Measurements from ENCODE around the gene GRM8. TPM values are rescaled to one million over a fixed set of nuclear protein-coding genes. Genes with fewer than 3 reads are reported as not detected.
A peak's percentile ranks its signal among the peaks of the same experiment; 100 is the strongest.

GRM8 gene
- total and polyA plus RNA-seq, 2 donors from 2014 or later: 3.2 TPM; not detected in 1

- Histone ChIP-seq H3K36me3 (ENCODE audit: control insufficient read depth in 2 of 3, insufficient read depth in 3 of 3, low read length in 3 of 3) (no peaks in the 10 kb centered on the region), H3K9me3 (ENCODE audit: control insufficient read depth in 2 of 3, insufficient read depth in 1 of 3, low read length in 3 of 3) (no peaks in the 10 kb centered on the region), H3K27ac (ENCODE audit: low read depth in 2 of 2, low read length in 2 of 2) (no peak overlapping the region), H3K4me3 (ENCODE audit: low read length in 3 of 3) (no peak overlapping the region), H3K4me1 (ENCODE audit: control insufficient read depth in 2 of 3, insufficient read depth in 2 of 3, low read depth in 1 of 3, low read length in 3 of 3) (no peaks in the 10 kb centered on the region), H3K9ac (ENCODE audit: low read length in 3 of 3) (no peak overlapping the region), H3K27me3 (ENCODE audit: control insufficient read depth, insufficient read depth, low read length) (no peaks in the 10 kb centered on the region)
- intact Hi-C loops (cut with DNase I): no loop called here
- TF ChIP-seq CTCF (IDR thresholded peaks at IDR 0.05; ENCODE audit: borderline replicate concordance, extremely low read depth, insufficient read depth): no peak
- DNase-seq (no peak), FAIRE-seq (no peak)
Observed at GRCh38 chr7:126818393-126819196, 434.1 kb downstream of the GRM8 start.

GRCh38 chr7:126809188-126809587 is 443.6 kb downstream of the GRM8 start:
- no peaks in the 10 kb centered on the region for H3K36me3 ChIP-seq (ENCODE audit: control insufficient read depth in 2 of 3, insufficient read depth in 3 of 3, low read length in 3 of 3)
- no peaks in the 10 kb centered on the region for H3K4me1 ChIP-seq (ENCODE audit: control insufficient read depth in 2 of 3, insufficient read depth in 2 of 3, low read depth in 1 of 3, low read length in 3 of 3)
- H3K27me3 ChIP-seq (ENCODE audit: control insufficient read depth, insufficient read depth, low read length): no peaks in the 10 kb centered on the region
- no peak for FAIRE-seq
- intact Hi-C loops (cut with DNase I): no loop called here
- no peak overlapping the region for H3K4me3 ChIP-seq (ENCODE audit: low read length in 3 of 3)
- H3K9ac ChIP-seq (ENCODE audit: low read length in 3 of 3): no peak overlapping the region
- no peak overlapping the region for H3K27ac ChIP-seq (ENCODE audit: low read depth in 2 of 2, low read length in 2 of 2)
- no peak for TF ChIP-seq CTCF (IDR thresholded peaks at IDR 0.05; ENCODE audit: borderline replicate concordance, extremely low read depth, insufficient read depth)
- DNase-seq: no peak
- H3K9me3 ChIP-seq (ENCODE audit: control insufficient read depth in 2 of 3, insufficient read depth in 1 of 3, low read length in 3 of 3): peaks cover 0 to 7% (median 0%) of the 10 kb centered on the region in 3 donors

GRCh38 chr7:126806614-126807013 is 446.1 kb downstream of the GRM8 start:
- Histone ChIP-seq H3K4me1 (ENCODE audit: control insufficient read depth in 2 of 3, insufficient read depth in 2 of 3, low read depth in 1 of 3, low read length in 3 of 3) (no peaks in the 10 kb centered on the region), H3K36me3 (ENCODE audit: control insufficient read depth in 2 of 3, insufficient read depth in 3 of 3, low read length in 3 of 3) (no peaks in the 10 kb centered on the region), H3K27ac (ENCODE audit: low read depth in 2 of 2, low read length in 2 of 2) (no peak overlapping the region), H3K4me3 (ENCODE audit: low read length in 3 of 3) (no peak overlapping the region), H3K27me3 (ENCODE audit: control insufficient read depth, insufficient read depth, low read length) (no peaks in the 10 kb centered on the region), H3K9ac (ENCODE audit: low read length in 3 of 3) (no peak overlapping the region), H3K9me3 (ENCODE audit: control insufficient read depth in 2 of 3, insufficient read depth in 1 of 3, low read length in 3 of 3) (peaks cover 0 to 7% (median 0%) of the 10 kb centered on the region in 3 donors)
- no peak for FAIRE-seq
- intact Hi-C loops (cut with DNase I): no loop called here
- peak in 1 of 5 donors; percentile 45 for DNase-seq
- no peak for TF ChIP-seq CTCF (IDR thresholded peaks at IDR 0.05; ENCODE audit: borderline replicate concordance, extremely low read depth, insufficient read depth)

All from kidney (tissue), 14 donors.